PC-3 (cell line): ENCODE measurements around the gene BMAL2. TPM values are rescaled to one million over a fixed set of nuclear protein-coding genes. Genes with fewer than 3 reads are reported as not detected.

Experiments used
- ATAC-seq: fragments of 200-7000 bp; cut with Tn5 transposase; 2 replicates; pipeline ENCODE4 v1.9.1; 2020; ENCODE audit warnings: mild to moderate bottlenecking, moderate library complexity
- BruUV-seq: library from RNA; stranded (reverse); fragments of 400-500 nt; replicated peaks from 2 replicates; lab custom pipeline; 2021; lab: Mats Ljungman, UMichigan
- CTCF ChIA-PET: fragments of 300-600 bp; sonication (Branson Sonifier 250); formaldehyde crosslinking; loops from one replicate; lab custom pipeline; 2022; ENCODE audit warnings: antibody characterized with exemption; lab: Charles Lee
- POLR2A ChIA-PET: fragments of 300-600 bp; sonication (Branson Sonifier 250); formaldehyde crosslinking; loops from one replicate; lab custom pipeline; 2022; ENCODE audit warnings: antibody characterized with exemption; ENCODE audit not compliant: unreplicated experiment; lab: Charles Lee
- DNase-seq: peaks from one replicate; pipeline ENCODE4 v3.0.0-alpha.2; 2015
- H2AFZ ChIP-seq: fragments of 300-600 bp; sonication (generic); 2 replicates; pipeline ENCODE4 v1.6.0; 2016; ENCODE audit warnings: antibody characterized with exemption, low read length
- H3F3A ChIP-seq: fragments of 300-600 bp; sonication (generic); one replicate; pipeline ENCODE4 v1.6.0; 2017; ENCODE audit warnings: antibody characterized with exemption, low read length, control low read depth, mild to moderate bottlenecking; ENCODE audit not compliant: unreplicated experiment
- H3K27ac ChIP-seq: fragments of 300-600 bp; sonication (generic); 2 replicates; pipeline ENCODE4 v1.5.1; 2016; ENCODE audit warnings: mild to moderate bottlenecking, low read length
- H3K27me3 ChIP-seq: fragments of 300-600 bp; sonication (generic); 2 replicates; pipeline ENCODE4 v1.6.1; 2016; ENCODE audit warnings: low read length, mixed read lengths
- H3K36me3 ChIP-seq: fragments of 300-600 bp; sonication (generic); 2 replicates; pipeline ENCODE4 v1.6.1; 2016; ENCODE audit warnings: low read depth, mixed run types, low read length, mixed read lengths
- H3K4me1 ChIP-seq: fragments of 300-600 bp; sonication (generic); 2 replicates; pipeline ENCODE4 v1.5.1; 2016; ENCODE audit warnings: low read length; ENCODE audit not compliant: insufficient read depth
- H3K4me2 ChIP-seq: fragments of 300-600 bp; sonication (generic); 2 replicates; pipeline ENCODE4 v1.6.0; 2016; ENCODE audit warnings: low read length
- H3K4me3 ChIP-seq: fragments of 300-600 bp; sonication (generic); 2 replicates; pipeline ENCODE4 v1.5.1; 2016; ENCODE audit warnings: mild to moderate bottlenecking, low read length, mixed read lengths
- H3K79me2 ChIP-seq: fragments of 300-600 bp; sonication (generic); 2 replicates; pipeline ENCODE4 v1.6.1; 2017; ENCODE audit warnings: low read length, mixed read lengths
- H3K9ac ChIP-seq: fragments of 300-600 bp; sonication (generic); 2 replicates; pipeline ENCODE4 v1.6.0; 2016; ENCODE audit warnings: mild to moderate bottlenecking, low read length
- H3K9me2 ChIP-seq: fragments of 300-600 bp; sonication (generic); replicated peaks from 2 replicates; pipeline ENCODE4 v1.6.1; 2016; ENCODE audit warnings: mixed run types, low read length, mixed read lengths
- H3K9me3 ChIP-seq: fragments of 300-600 bp; sonication (generic); 2 replicates; pipeline ENCODE4 v1.6.1; 2016; ENCODE audit warnings: low read length, mixed read lengths
- H4K20me1 ChIP-seq: fragments of 300-600 bp; sonication (generic); 2 replicates; pipeline ENCODE4 v1.6.1; 2016; ENCODE audit warnings: low read length, mixed read lengths
- EZH2 ChIP-seq: fragments of 300-600 bp; sonication (generic); IDR thresholded peaks from one replicate; pipeline ENCODE4 v1.6.1; 2017; ENCODE audit warnings: antibody characterized with exemption, mild to moderate bottlenecking, low read length; ENCODE audit not compliant: unreplicated experiment
- EZH2phosphoT487 ChIP-seq: fragments of 300-600 bp; sonication (generic); IDR thresholded peaks from 2 replicates; pipeline ENCODE4 v1.6.1; 2018; ENCODE audit warnings: mild to moderate bottlenecking, antibody characterized with exemption, low read length, borderline replicate concordance
- intact Hi-C: fragments of 100-400 bp; cut with micrococcal nuclease; formaldehyde crosslinking; loops from 2 replicates; pipeline ENCODE4 v1.9.0; 2023
- total RNA-seq: library from RNA; depleted of rRNA; stranded (reverse); fragments of >200 nt; gene quantifications from 2 replicates; pipeline ENCODE4 v1.2.3, GENCODE V29; 2014
- TF ChIP-seq, protein P1 (sequence below): fragments of 300-600 bp; sonication (generic); conservative IDR thresholded peaks from 2 replicates; pipeline ENCODE4 v1.5.1; 2017; ENCODE audit warnings: antibody characterized with exemption, low read depth, mild to moderate bottlenecking, low read length

BMAL2 gene
- total RNA-seq, 1 experiment from 2014 or later: 137 TPM

DNA sequence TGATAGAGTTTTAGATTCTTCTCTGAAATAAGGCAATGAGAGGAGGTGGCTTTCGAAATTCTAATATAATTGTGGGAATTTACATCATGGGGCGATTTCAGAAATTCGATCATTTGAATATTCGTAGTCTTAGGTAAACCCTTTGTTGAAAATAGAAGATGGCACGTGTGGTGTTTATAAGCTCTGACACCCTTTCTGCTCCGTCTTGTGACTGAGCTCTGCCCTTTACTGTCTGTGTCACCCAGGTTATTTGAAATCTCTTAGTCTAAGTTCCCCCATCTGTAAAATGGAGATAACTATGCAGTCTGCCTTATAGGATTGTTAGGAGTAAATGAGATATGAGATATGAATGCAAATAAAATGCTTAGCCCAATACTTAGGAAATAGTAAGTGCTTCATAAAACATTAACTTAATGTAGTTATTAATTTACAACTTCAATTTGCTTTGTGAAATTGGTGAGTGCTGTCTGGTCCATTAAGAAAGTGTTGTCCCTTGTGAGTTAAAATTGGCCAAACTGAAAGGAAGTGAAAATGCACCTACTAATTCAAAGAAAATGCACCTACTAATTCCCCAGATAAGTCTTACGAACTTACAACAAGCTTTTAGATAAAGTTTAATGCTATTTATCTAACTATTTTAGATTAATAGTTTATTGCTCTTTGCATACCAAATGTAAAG, 1.5 kb downstream of the BMAL2 start:
- Histone ChIP-seq H3K4me1 (peaks cover 76% of the 10 kb centered on the region), H3K9ac (peak overlapping the region; percentile 91), H3K27me3 (no peaks in the 10 kb centered on the region), H3K27ac (peak overlapping the region; percentile 95), H4K20me1 (no peaks in the 10 kb centered on the region), H3K4me2 (peak overlapping the region; percentile 85), H3K79me2 (peaks cover 74% of the 10 kb centered on the region), H3K36me3 (peaks cover 4% of the 10 kb centered on the region; the same call in 1 of the 2 replicates), H2AFZ (0 out of 2 replicates have a peak overlapping the region, but pooled peaks have one; percentile 15), H3K4me3 (peak overlapping the region; percentile 83), H3K9me2 (no peaks in the 10 kb centered on the region), H3K9me3 (no peaks in the 10 kb centered on the region), H3F3A (peaks cover 30% of the 10 kb centered on the region)
- DNase-seq (peak; percentile 32), ATAC-seq (no peak)
- TSS peak; percentile 53 for BruUV-seq
- CTCF ChIA-PET: interaction anchor here (0.6 kb wide), 1 partner anchor 140 kb away, joined by 3 read pairs; no protein-coding TSS in a partner anchor
- intact Hi-C loops: loop anchor here (5.0 to 10.0 kb wide), 2 partner anchors 321 to 368 kb away; no protein-coding TSS in a partner anchor
- TF ChIP-seq, protein P1, sequence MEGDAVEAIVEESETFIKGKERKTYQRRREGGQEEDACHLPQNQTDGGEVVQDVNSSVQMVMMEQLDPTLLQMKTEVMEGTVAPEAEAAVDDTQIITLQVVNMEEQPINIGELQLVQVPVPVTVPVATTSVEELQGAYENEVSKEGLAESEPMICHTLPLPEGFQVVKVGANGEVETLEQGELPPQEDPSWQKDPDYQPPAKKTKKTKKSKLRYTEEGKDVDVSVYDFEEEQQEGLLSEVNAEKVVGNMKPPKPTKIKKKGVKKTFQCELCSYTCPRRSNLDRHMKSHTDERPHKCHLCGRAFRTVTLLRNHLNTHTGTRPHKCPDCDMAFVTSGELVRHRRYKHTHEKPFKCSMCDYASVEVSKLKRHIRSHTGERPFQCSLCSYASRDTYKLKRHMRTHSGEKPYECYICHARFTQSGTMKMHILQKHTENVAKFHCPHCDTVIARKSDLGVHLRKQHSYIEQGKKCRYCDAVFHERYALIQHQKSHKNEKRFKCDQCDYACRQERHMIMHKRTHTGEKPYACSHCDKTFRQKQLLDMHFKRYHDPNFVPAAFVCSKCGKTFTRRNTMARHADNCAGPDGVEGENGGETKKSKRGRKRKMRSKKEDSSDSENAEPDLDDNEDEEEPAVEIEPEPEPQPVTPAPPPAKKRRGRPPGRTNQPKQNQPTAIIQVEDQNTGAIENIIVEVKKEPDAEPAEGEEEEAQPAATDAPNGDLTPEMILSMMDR: no peak
- TF ChIP-seq EZH2phosphoT487: no peak
- TF ChIP-seq EZH2: no peak
- POLR2A ChIA-PET: interaction anchor here (0.6 to 0.8 kb wide), 2 partner anchors 7 to 629 kb away, joined by 3 to 4 read pairs; no protein-coding TSS in a partner anchor

DNA sequence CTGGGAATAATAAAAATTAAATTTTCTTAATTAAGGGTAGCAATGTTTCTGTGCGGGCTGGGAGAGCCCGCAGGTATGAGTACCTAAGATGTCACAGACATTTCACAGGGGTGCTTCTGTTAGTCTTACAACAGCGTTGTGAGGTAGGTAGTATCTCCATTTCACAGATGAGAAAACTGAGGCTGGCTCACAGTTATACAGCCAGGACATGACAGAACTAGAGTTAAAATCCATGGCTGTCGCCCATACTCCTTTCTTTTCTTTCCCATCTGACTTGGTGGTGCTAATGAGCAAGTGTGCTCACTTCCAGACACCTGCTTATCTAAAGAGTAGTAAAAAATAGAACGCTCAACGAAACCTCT, 2.1 kb downstream of the BMAL2 start:
- no TSS peak for BruUV-seq
- no peak for ATAC-seq
- ChIA-PET CTCF (interaction anchor here (0.6 kb wide), 1 partner anchor 319 kb away, joined by 4 read pairs; no protein-coding TSS in a partner anchor), POLR2A (interaction anchor here (0.5 to 1.0 kb wide), 5 partner anchors 27 to 640 kb away, joined by 3 to 5 read pairs (median 3); no protein-coding TSS in a partner anchor)
- no peaks in the 10 kb centered on the region for H3K27me3 ChIP-seq
- H3K4me3 ChIP-seq: peak overlapping the region; percentile 83
- H3K9ac ChIP-seq: peak overlapping the region; percentile 91
- no peaks in the 10 kb centered on the region for H4K20me1 ChIP-seq
- H3K27ac ChIP-seq: peak overlapping the region; percentile 95
- H3K79me2 ChIP-seq: peaks cover 79% of the 10 kb centered on the region
- peaks cover 30% of the 10 kb centered on the region for H3F3A ChIP-seq
- no peak overlapping the region for H2AFZ ChIP-seq
- intact Hi-C loops: loop anchor here (1.0 to 10.0 kb wide), 5 partner anchors 9 to 368 kb away; no protein-coding TSS in a partner anchor
- H3K9me3 ChIP-seq: no peaks in the 10 kb centered on the region
- H3K4me2 ChIP-seq: peak overlapping the region; percentile 85
- TF ChIP-seq, protein P1: no peak
- TF ChIP-seq EZH2 (no peak), EZH2phosphoT487 (no peak)
- H3K9me2 ChIP-seq: no peaks in the 10 kb centered on the region
- H3K4me1 ChIP-seq: peaks cover 72% of the 10 kb centered on the region
- peak; percentile 36 for DNase-seq
- H3K36me3 ChIP-seq: peaks cover 6% of the 10 kb centered on the region; the same call in 1 of the 2 replicates
